GM12874 (cell line): ENCODE data around the gene ECI2.
A peak's percentile ranks its signal among the peaks of the same experiment; 100 is the strongest.

Experiments used
- TF ChIP-seq, protein P1 (sequence below): IDR thresholded peaks from 2 replicates; pipeline ENCODE4 v1.5.1; 2011; ENCODE audit warnings: low read depth, mild to moderate bottlenecking, control low read depth, low read length, moderate library complexity; ENCODE audit not compliant: insufficient read depth

ECI2 gene

DNA sequence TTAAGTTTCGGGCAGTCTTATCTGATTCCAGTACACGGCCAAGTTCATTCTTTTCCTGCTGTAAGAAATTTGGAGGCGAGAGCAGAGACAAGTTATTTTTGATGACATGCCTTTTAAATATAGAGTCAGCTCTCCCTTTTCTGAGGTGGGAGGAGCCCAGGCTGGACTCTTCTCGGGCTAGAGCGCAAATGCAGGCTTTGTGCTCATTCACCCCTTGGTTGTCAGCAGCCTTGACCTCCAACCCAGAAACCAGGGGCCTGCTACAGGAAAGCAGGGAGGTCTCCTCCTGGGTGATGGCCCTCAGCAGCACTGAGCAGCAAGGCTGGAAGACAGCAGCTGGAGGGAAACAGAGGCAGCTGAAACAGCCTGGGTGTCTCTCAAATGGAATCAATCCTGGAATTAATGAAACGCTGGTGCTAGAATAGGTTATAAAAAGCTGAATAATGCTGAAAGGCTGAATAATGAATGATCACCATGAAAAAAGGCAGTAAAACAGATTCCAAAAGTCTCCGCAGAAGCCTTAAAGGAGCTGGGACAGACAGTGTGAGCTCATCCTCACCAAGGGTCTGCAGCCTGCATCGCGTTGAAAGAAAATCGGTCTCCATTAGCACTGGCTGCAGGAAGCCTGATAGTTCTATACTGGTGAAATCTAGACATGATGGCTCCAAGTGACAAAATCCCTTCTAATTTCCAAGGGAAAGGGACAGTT lies 28.2 kb upstream of the ECI2 start:
- TF ChIP-seq, protein P1, sequence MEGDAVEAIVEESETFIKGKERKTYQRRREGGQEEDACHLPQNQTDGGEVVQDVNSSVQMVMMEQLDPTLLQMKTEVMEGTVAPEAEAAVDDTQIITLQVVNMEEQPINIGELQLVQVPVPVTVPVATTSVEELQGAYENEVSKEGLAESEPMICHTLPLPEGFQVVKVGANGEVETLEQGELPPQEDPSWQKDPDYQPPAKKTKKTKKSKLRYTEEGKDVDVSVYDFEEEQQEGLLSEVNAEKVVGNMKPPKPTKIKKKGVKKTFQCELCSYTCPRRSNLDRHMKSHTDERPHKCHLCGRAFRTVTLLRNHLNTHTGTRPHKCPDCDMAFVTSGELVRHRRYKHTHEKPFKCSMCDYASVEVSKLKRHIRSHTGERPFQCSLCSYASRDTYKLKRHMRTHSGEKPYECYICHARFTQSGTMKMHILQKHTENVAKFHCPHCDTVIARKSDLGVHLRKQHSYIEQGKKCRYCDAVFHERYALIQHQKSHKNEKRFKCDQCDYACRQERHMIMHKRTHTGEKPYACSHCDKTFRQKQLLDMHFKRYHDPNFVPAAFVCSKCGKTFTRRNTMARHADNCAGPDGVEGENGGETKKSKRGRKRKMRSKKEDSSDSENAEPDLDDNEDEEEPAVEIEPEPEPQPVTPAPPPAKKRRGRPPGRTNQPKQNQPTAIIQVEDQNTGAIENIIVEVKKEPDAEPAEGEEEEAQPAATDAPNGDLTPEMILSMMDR = no peak

GRCh38 chr6:4162370-4162769 lies 27.0 kb upstream of the ECI2 start:
- TF ChIP-seq, protein P1 = no peak

DNA sequence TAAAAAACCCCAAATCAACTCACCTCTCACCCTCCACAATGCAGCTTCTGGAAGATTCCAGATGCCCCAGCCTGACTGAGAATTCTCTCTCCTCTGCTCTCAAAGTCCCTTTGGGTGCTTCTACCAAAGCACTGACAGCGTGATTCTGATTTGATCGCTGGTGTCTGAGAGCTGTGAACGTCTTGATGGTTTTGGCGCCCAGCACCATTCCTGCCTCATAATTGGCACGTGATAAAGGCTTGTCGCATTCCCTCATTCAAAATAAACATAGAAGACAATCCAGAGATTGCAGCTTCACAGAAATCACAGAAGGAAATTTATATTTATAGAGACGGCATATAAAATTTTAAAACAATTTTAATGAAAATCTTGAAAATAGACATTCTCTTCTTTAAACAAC lies 24.1 kb upstream of the ECI2 start:
- TF ChIP-seq, protein P1 = no peak

DNA sequence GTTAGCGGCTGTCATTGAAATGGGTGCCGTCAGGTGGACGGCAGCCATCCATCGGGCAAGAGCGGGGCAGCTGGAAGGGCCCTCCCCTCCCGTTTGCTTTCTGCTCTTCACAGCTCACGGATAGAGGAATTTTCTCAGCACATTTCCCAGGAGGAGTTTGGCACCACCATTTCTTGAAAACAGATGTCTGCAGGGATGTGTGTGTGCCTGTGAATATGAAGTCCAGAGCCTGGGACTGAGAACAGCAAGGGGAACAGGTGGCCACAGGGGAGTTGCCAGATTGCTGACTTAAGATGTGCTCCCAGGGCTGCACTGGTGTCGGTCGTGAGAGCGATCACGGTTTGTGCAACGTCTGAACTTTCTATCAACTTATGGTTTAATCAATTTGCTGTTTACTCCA lies 22.1 kb upstream of the ECI2 start:
- TF ChIP-seq, protein P1 = no peak

- TF ChIP-seq, protein P1 = peak; percentile 66; the same call in 1 of the 2 replicates
These were observed 20.6 kb upstream of the ECI2 start for GRCh38 chr6:4155848-4156466.

DNA sequence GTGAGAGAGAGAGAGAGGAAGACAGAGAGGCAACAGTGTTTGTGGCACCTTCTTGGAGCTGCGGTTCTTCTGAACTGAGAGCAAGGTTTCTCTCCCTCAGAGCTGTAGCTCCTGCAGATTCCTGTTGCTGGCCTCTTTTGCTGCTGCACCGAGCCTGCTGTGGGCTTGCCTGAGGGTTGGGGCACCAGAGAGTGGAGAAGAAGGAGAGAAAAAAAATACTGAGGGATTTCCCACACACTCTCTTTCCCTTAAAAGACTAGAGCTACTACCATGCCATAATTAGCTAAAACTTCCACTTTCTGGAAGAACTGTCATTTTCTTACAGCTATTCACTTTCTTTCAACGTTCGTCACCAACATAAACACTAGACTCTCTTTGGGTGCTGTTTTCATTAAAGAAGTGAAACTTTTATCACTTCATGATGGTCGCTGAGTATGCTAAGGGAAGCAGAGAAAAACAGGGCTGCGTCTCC lies 18.2 kb upstream of the ECI2 start:
- TF ChIP-seq, protein P1 = no peak

- TF ChIP-seq, protein P1 = no peak
These were observed 9.7 kb upstream of the ECI2 start for GRCh38 chr6:4145083-4145482.
